ENCODE measurements around the gene PDE7B. TPM values are rescaled to one million over a fixed set of nuclear protein-coding genes. Genes with fewer than 3 reads are reported as not detected.

Gene PDE7B
- total RNA-seq, 1 donor from 2014 or later = 5.1 TPM

- Mint-ChIP-seq H3K27me3 (no peaks in the 10 kb centered on the region), H3K27ac (no peak overlapping the region), H3K4me3 (no peak overlapping the region), H3K36me3 (peaks cover 8% of the 10 kb centered on the region), H3K4me1 (ENCODE audit: unreplicated experiment) (no peaks in the 10 kb centered on the region), H3K9me3 (no peaks in the 10 kb centered on the region)
- TF ChIP-seq, protein P1, sequence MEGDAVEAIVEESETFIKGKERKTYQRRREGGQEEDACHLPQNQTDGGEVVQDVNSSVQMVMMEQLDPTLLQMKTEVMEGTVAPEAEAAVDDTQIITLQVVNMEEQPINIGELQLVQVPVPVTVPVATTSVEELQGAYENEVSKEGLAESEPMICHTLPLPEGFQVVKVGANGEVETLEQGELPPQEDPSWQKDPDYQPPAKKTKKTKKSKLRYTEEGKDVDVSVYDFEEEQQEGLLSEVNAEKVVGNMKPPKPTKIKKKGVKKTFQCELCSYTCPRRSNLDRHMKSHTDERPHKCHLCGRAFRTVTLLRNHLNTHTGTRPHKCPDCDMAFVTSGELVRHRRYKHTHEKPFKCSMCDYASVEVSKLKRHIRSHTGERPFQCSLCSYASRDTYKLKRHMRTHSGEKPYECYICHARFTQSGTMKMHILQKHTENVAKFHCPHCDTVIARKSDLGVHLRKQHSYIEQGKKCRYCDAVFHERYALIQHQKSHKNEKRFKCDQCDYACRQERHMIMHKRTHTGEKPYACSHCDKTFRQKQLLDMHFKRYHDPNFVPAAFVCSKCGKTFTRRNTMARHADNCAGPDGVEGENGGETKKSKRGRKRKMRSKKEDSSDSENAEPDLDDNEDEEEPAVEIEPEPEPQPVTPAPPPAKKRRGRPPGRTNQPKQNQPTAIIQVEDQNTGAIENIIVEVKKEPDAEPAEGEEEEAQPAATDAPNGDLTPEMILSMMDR (conservative IDR thresholded peaks at IDR 0.05) = no peak
- no peak for DNase-seq (ENCODE audit: extremely low spot score, unreplicated experiment)
Observed at GRCh38 chr6:136153707-136154375, 302.3 kb downstream of the PDE7B start.

- no peaks in the 10 kb centered on the region for H3K27me3 Mint-ChIP-seq
- H3K36me3 Mint-ChIP-seq = peaks cover 8% of the 10 kb centered on the region
- H3K9me3 Mint-ChIP-seq = no peaks in the 10 kb centered on the region
- no peak for DNase-seq (ENCODE audit: extremely low spot score, unreplicated experiment)
- H3K27ac Mint-ChIP-seq = no peak overlapping the region
- H3K4me3 Mint-ChIP-seq = no peak overlapping the region
- TF ChIP-seq, protein P1 (conservative IDR thresholded peaks at IDR 0.05) = no peak
- peaks cover 5% of the 10 kb centered on the region for H3K4me1 Mint-ChIP-seq (ENCODE audit: unreplicated experiment)
Observed at GRCh38 chr6:136155191-136155590, 303.7 kb downstream of the PDE7B start.

- no peaks in the 10 kb centered on the region for H3K9me3 Mint-ChIP-seq
- peaks cover 11% of the 10 kb centered on the region for H3K36me3 Mint-ChIP-seq
- no peak for DNase-seq (ENCODE audit: extremely low spot score, unreplicated experiment)
- no peak overlapping the region for H3K27ac Mint-ChIP-seq
- peaks cover 5% of the 10 kb centered on the region for H3K4me1 Mint-ChIP-seq (ENCODE audit: unreplicated experiment)
- TF ChIP-seq, protein P1 (conservative IDR thresholded peaks at IDR 0.05) = no peak
- peaks cover 3% of the 10 kb centered on the region for H3K27me3 Mint-ChIP-seq
- H3K4me3 Mint-ChIP-seq = no peak overlapping the region
Observed at GRCh38 chr6:136157743-136158142, 306.2 kb downstream of the PDE7B start.

DNA sequence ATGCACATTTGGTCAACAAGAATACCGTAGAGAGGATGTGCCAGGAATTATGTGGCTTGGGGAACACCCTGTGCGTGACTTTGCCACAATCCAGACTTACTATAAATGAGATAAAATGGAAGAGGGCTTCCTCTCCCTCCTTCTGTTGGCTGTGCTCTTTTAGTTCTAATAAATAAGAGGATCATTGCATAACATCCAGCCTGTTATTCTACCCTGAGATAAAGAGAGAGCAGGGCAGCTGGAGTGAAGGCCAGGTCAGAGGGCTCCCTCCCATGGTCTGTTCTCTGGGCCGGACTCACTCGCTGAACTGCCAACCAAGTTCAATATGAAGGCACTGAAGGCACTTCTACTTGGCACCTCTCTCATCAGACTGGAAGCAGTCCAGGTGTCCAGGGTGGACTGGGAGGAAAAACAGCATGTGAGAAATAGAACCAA is 306.9 kb downstream of the PDE7B start:
- Mint-ChIP-seq H3K27me3 (peaks cover 3% of the 10 kb centered on the region), H3K4me3 (no peak overlapping the region), H3K36me3 (peaks cover 11% of the 10 kb centered on the region), H3K27ac (no peak overlapping the region), H3K9me3 (no peaks in the 10 kb centered on the region), H3K4me1 (ENCODE audit: unreplicated experiment) (peaks cover 5% of the 10 kb centered on the region)
- TF ChIP-seq, protein P1 (conservative IDR thresholded peaks at IDR 0.05) = no peak
- no peak for DNase-seq (ENCODE audit: extremely low spot score, unreplicated experiment)

DNA sequence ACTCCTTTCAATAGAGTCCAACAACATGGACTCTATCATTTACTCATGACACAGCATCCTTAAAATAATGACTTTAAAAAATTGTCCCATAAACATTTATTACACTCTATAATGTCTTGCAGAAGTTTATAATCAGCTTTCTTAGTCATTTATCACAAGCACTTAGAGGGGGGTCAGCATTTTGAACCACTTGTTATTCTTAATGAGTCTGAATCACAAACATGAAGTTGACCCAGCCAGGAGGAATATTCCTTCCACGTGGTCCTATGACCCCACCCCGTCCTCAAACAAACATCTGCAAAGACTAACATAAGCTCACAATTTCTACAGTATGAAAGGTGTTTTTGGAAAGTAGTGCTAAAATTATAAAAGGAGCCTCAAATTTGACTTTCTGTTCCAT is 307.5 kb downstream of the PDE7B start:
- Mint-ChIP-seq H3K36me3 (peaks cover 16% of the 10 kb centered on the region), H3K4me3 (no peak overlapping the region), H3K27me3 (peaks cover 3% of the 10 kb centered on the region), H3K9me3 (no peaks in the 10 kb centered on the region), H3K27ac (no peak overlapping the region), H3K4me1 (ENCODE audit: unreplicated experiment) (peaks cover 5% of the 10 kb centered on the region)
- no peak for DNase-seq (ENCODE audit: extremely low spot score, unreplicated experiment)
- TF ChIP-seq, protein P1 (conservative IDR thresholded peaks at IDR 0.05) = no peak
